Testis (tissue), 3 donors: ENCODE results near the gene FIGN. TPM values are rescaled to one million over a fixed set of nuclear protein-coding genes. Genes with fewer than 3 reads are reported as not detected.
A peak's percentile ranks its signal among the peaks of the same experiment; 100 is the strongest.

Source experiments
- DNase-seq: peaks from one replicate; pipeline ENCODE4 v3.0.0-alpha.2; 2019
- H3K27ac ChIP-seq, 2 donors: fragments of 200-600 bp; sonication (generic); one replicate each; pipeline ENCODE4 v1.5.1; 2019
- H3K27me3 ChIP-seq: fragments of 200-600 bp; sonication (generic); one replicate; pipeline ENCODE4 v1.5.1; 2019
- H3K36me3 ChIP-seq: fragments of 200-600 bp; sonication (generic); one replicate; pipeline ENCODE4 v1.5.1; 2017; ENCODE audit warnings: low read depth; ENCODE audit errors: missing control alignments
- H3K4me1 ChIP-seq: fragments of 200-600 bp; sonication (generic); one replicate; pipeline ENCODE4 v1.5.1; 2019
- H3K4me3 ChIP-seq, 2 donors: fragments of 200-600 bp; sonication (generic); one replicate each; pipeline ENCODE4 v1.5.1; 2017 to 2019
- H3K9me3 ChIP-seq: fragments of 200-600 bp; sonication (generic); one replicate; pipeline ENCODE4 v1.5.1; 2017
- POLR2A ChIP-seq: fragments of 450-650 bp; IDR thresholded peaks from one replicate; pipeline ENCODE4 v1.6.1; 2017; ENCODE audit warnings: antibody characterized with exemption, mild to moderate bottlenecking, moderate library complexity
- WGBS, 2 donors: methylation state at CpG; one replicate each; pipeline ENCODE4 v1.1.5; 2018; 5-methylcytosine and 5-hydroxymethylcytosine counted together
- intact Hi-C: fragments of 100-400 bp; cut with DNase I; formaldehyde crosslinking; loops from one replicate; pipeline ENCODE4 v1.15.1; 2023; ENCODE audit warnings: low total_unique reads
- polyA plus RNA-seq: library from polyadenylated mRNA; stranded (reverse); fragments of 350-450 nt; fragmentation: Illumina TruSeq; extraction: RNeasy Lipid Tissue Mini Kit (QIAGEN cat#74804); gene quantifications from one replicate; pipeline ENCODE4 v1.2.3, GENCODE V29; 2014; ENCODE audit warnings: low read depth, low replicate concordance; ENCODE audit not compliant: insufficient read depth
- total RNA-seq, 2 donors: library from RNA; depleted of rRNA; stranded (reverse); fragments of >200 nt; gene quantifications; one replicate each; pipeline ENCODE4 v1.2.3, GENCODE V29; 2016
- TF ChIP-seq, protein P1 (sequence below), 3 experiments: fragments of 450-650 bp in 2 of 3; fragments of 200-600 bp in 1 of 3; sonication (generic) in 1 of 3; IDR thresholded peaks; one replicate each; pipeline ENCODE4 v1.5.1; 2016 to 2019; ENCODE audit warnings: antibody characterized with exemption in 3 of 3, mild to moderate bottlenecking in 2 of 3, moderate library complexity in 1 of 3

The FIGN gene
- total and polyA plus RNA-seq, 3 donors from 2014 or later = 3.5 to 3.9 (median 3.6) TPM

DNA sequence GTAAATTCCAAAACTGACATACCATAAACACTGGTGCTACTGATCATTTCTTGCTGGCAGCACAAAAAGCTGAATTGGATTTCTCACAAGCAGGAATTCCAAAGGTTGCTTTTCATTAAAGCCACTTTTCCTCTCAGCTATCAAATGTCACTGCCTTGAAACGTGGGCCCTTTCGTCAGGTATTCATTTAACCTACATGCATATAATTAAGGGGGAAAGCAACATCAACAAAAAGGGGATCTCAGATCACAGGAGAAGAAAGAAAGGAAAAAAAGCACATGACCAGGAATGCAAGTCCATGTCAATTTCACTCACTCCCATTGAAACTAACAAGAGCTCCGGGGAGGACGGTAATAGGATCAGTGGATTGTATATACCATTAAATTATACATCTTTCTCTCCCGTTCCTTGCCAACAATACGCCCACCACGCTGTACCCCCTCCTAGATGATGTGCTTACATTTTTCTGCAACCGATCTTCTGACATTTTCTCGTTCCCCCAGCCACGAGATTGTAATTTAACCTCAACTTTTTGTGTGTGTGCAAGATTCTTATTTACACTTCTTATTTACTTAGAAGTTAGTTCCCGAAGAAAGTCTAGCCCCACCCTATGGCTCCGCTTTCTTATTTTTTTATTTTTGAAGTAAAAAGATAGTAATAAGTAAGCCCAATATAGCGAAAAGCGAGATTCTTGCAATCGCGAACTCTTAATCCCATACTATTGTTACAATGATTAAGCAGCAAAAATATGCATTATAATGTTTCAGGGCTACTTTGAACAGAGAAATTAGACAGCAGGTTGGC lies 725 bp downstream of the FIGN start:
- 1 to 2% methylated on average over 16 of the region's 16 CpGs for WGBS, 2 donors
- Histone ChIP-seq H3K4me1 (no peaks in the 10 kb centered on the region), H3K27ac (peak overlapping the region; percentile 80 to 93), H3K27me3 (no peaks in the 10 kb centered on the region), H3K9me3 (no peaks in the 10 kb centered on the region), H3K4me3 (peak overlapping the region; percentile 72 to 73), H3K36me3 (no peaks in the 10 kb centered on the region)
- DNase-seq = no peak
- TF ChIP-seq, protein P1, sequence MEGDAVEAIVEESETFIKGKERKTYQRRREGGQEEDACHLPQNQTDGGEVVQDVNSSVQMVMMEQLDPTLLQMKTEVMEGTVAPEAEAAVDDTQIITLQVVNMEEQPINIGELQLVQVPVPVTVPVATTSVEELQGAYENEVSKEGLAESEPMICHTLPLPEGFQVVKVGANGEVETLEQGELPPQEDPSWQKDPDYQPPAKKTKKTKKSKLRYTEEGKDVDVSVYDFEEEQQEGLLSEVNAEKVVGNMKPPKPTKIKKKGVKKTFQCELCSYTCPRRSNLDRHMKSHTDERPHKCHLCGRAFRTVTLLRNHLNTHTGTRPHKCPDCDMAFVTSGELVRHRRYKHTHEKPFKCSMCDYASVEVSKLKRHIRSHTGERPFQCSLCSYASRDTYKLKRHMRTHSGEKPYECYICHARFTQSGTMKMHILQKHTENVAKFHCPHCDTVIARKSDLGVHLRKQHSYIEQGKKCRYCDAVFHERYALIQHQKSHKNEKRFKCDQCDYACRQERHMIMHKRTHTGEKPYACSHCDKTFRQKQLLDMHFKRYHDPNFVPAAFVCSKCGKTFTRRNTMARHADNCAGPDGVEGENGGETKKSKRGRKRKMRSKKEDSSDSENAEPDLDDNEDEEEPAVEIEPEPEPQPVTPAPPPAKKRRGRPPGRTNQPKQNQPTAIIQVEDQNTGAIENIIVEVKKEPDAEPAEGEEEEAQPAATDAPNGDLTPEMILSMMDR (IDR thresholded peaks at IDR 0.05) = no peak
- no peak for TF ChIP-seq POLR2A
- intact Hi-C loops = no loop called here

DNA sequence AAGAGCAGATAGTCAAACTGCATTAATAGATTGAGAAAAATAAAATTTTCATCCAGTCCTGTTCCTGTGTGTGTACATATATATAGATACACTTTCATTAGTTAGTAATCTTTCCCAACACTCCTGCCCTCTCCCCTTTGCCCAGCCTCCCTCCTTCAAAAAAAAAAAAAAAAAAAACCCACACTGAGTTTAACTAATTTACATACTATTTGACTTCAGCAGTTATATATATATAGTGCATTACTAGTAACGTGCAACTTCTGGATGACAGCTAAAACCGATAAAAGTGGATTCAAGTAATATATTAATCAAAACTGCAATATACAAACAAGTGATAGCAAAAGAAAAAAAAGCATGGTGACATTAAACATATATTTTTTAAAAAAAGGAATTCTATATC lies 1.4 kb downstream of the FIGN start:
- Histone ChIP-seq H3K4me1 (no peaks in the 10 kb centered on the region), H3K4me3 (peak overlapping the region; percentile 72 to 73), H3K27me3 (no peaks in the 10 kb centered on the region), H3K27ac (peak overlapping the region; percentile 80 to 93), H3K36me3 (no peaks in the 10 kb centered on the region), H3K9me3 (no peaks in the 10 kb centered on the region)
- no peak for TF ChIP-seq POLR2A
- TF ChIP-seq, protein P1 (IDR thresholded peaks at IDR 0.05) = no peak
- intact Hi-C loops = no loop called here
- WGBS, 2 donors = 24 to 29% methylated on average over 2 of the region's 2 CpGs
- DNase-seq = no peak

GRCh38 chr2:163733956-163734355 lies 1.9 kb downstream of the FIGN start:
- intact Hi-C loops = no loop called here
- WGBS, 2 donors = 39 to 41% methylated on average over 5 of the region's 5 CpGs
- H3K36me3 ChIP-seq = no peaks in the 10 kb centered on the region
- no peak for DNase-seq
- H3K9me3 ChIP-seq = no peaks in the 10 kb centered on the region
- peak overlapping the region; percentile 69 to 93 for H3K27ac ChIP-seq
- no peaks in the 10 kb centered on the region for H3K4me1 ChIP-seq
- TF ChIP-seq POLR2A = no peak
- TF ChIP-seq, protein P1 (IDR thresholded peaks at IDR 0.05) = no peak
- H3K27me3 ChIP-seq = no peaks in the 10 kb centered on the region
- peak overlapping the region; percentile 72 to 73 for H3K4me3 ChIP-seq

GRCh38 chr2:163733301-163733938 lies 2.4 kb downstream of the FIGN start:
- H3K27ac ChIP-seq = peak overlapping the region; percentile 69 to 93
- H3K36me3 ChIP-seq = no peaks in the 10 kb centered on the region
- TF ChIP-seq, protein P1 (IDR thresholded peaks at IDR 0.05) = no peak
- TF ChIP-seq POLR2A = no peak
- no peaks in the 10 kb centered on the region for H3K4me1 ChIP-seq
- DNase-seq = peak; percentile 51
- 23 to 27% methylated on average over 15 of the region's 15 CpGs for WGBS, 2 donors
- intact Hi-C loops = no loop called here
- H3K9me3 ChIP-seq = no peaks in the 10 kb centered on the region
- peak overlapping the region; percentile 72 to 73 for H3K4me3 ChIP-seq
- no peaks in the 10 kb centered on the region for H3K27me3 ChIP-seq
